ENCODE measurements around the gene NOPCHAP1. TPM values are rescaled to one million over a fixed set of nuclear protein-coding genes. Genes with fewer than 3 reads are reported as not detected.

NOPCHAP1 gene
- total and polyA plus RNA-seq, 2 donors (not counting 1 experiment from before 2014, with no cell fraction given): 3.2 to 21.2 TPM

DNA sequence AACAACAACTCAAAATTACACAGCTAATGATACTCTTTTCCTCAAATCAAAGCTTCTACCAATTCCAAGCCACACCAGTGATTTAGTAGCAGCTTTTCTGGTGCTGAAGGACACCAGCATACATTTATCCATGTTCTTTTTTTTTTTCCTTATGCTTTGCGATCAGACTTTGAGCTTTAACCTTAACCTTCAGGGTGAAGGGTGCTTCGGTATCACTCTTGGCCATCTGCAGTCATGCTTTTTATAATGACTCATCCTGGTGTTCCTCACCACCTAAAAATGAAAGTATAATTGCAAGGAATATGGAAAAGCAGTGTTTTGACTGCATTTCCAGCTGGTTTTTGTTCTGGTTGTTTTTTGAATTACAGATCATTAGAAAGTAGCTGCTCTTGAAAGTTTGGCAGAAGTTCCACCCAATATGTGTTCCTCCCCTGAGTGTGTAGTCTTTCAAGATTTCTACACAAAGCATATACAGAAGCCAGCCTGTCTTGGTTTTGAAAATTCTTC is 26.7 kb upstream of the NOPCHAP1 start:
- POLR2A ChIA-PET: interaction anchor here (0.6 to 2.2 kb wide), 3 partner anchors 16 to 526 kb away, joined by 3 to 7 read pairs (median 6); no protein-coding TSS in a partner anchor
- Mint-ChIP-seq H3K4me1 (peaks cover 23% of the 10 kb centered on the region), H3K27ac (no peak overlapping the region), H3K9me3 (ENCODE audit: insufficient read depth) (no peaks in the 10 kb centered on the region), H3K27me3 (peaks cover 13% of the 10 kb centered on the region), H3K4me3 (peak overlapping the region; percentile 95)
- no peak overlapping the region for H3K9ac ChIP-seq (ENCODE audit: low read length)
- peaks cover 0 to 2% (median 0%) of the 10 kb centered on the region in 4 experiments for H3K27me3 ChIP-seq (replicated peaks in 1 of 4; ENCODE audit: control extremely low read depth in 1 of 4, control insufficient read depth in 3 of 4, insufficient read depth in 4 of 4, low read length in 3 of 4)
- DNase-seq (no peak), ATAC-seq (ENCODE audit: low read depth) (no peak)
- no peak overlapping the region for H3K27ac ChIP-seq (ENCODE audit: low read length in 2 of 2)
- H3K79me2 ChIP-seq (ENCODE audit: control insufficient read depth, insufficient read depth, low read length): no peaks in the 10 kb centered on the region
- no peak for TF ChIP-seq CTCF (IDR thresholded peaks at IDR 0.05)
- no peak for TF ChIP-seq EZH2 (IDR thresholded peaks at IDR 0.05; ENCODE audit: borderline replicate concordance, insufficient read depth, low read depth, low read length, poor library complexity, severe bottlenecking)
- no peak overlapping the region for H2AFZ ChIP-seq (ENCODE audit: insufficient read depth, low read depth, low read length, poor library complexity, severe bottlenecking)
- H4K20me1 ChIP-seq (ENCODE audit: control insufficient read depth, insufficient read depth, low read length, poor library complexity, severe bottlenecking): no peaks in the 10 kb centered on the region
- peaks cover 13 to 16% of the 10 kb centered on the region in 2 donors for H3K4me1 ChIP-seq (ENCODE audit: control insufficient read depth in 2 of 2, insufficient read depth in 2 of 2, low read length in 2 of 2)
- no peaks in the 10 kb centered on the region for H3K9me3 ChIP-seq (ENCODE audit: control extremely low read depth in 1 of 3, control insufficient read depth in 2 of 3, insufficient read depth in 1 of 3, low read length in 2 of 3)
- 90% methylated on average over 2 of the region's 2 CpGs for WGBS (ENCODE audit: insufficient coverage)
- H3K36me3 ChIP-seq (replicated peaks in 1 of 2; ENCODE audit: control extremely low read depth in 1 of 2, control insufficient read depth in 1 of 2, extremely low read depth in 1 of 2, insufficient read depth in 2 of 2, low read length in 1 of 2): no peaks in the 10 kb centered on the region
- no peak overlapping the region for H3K4me3 ChIP-seq (ENCODE audit: control extremely low read depth in 1 of 5, extremely low read depth in 1 of 5, insufficient read depth in 1 of 5, low read depth in 2 of 5, low read length in 4 of 5)
- CTCF ChIA-PET: interaction anchor here (0.6 to 3.4 kb wide), 13 partner anchors 8 to 592 kb away, joined by 3 to 20 read pairs (median 5); no protein-coding TSS in a partner anchor
- H3K4me2 ChIP-seq (replicated peaks; ENCODE audit: low read depth, low read length, poor library complexity, severe bottlenecking): peak overlapping the region; percentile 81
- intact Hi-C loops (cut with micrococcal nuclease): loop anchor here (5.0 to 10.0 kb wide), 6 partner anchors 148 to 745 kb away; partner anchors contain the start of genes CHST11, TXNRD1 and WASHC4

DNA sequence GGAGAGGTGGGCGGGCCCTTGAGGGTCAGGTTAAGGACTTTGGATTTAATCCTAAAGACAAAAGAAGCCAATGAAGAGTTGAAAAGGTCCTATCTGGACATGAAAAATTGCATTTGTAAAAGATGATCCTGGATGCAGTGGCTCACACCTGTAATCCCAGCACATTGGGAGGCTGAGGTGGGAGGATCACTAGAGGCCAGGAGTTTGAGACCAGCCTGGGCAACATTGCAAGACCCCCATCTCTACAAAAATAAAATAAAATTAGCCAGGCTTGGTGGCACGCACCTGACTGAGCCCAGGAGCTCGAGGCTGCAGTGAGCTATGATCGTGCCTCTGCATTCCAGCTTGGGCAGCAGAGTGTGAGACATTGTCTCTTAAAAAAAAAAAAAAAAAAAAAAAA is 25.7 kb upstream of the NOPCHAP1 start:
- CTCF ChIA-PET: interaction anchor here (2.1 to 3.4 kb wide), 2 partner anchors 90 to 92 kb away, joined by 6 to 20 read pairs; no protein-coding TSS in a partner anchor
- intact Hi-C loops (cut with micrococcal nuclease): no loop called here
- no peak overlapping the region for H3K4me3 Mint-ChIP-seq
- Histone ChIP-seq H3K27me3 (replicated peaks in 1 of 4; ENCODE audit: control extremely low read depth in 1 of 4, control insufficient read depth in 3 of 4, insufficient read depth in 4 of 4, low read length in 3 of 4) (peaks cover 0 to 2% (median 0%) of the 10 kb centered on the region in 4 experiments), H3K9me3 (ENCODE audit: control extremely low read depth in 1 of 3, control insufficient read depth in 2 of 3, insufficient read depth in 1 of 3, low read length in 2 of 3) (no peaks in the 10 kb centered on the region), H3K79me2 (ENCODE audit: control insufficient read depth, insufficient read depth, low read length) (no peaks in the 10 kb centered on the region), H3K27ac (ENCODE audit: low read length in 2 of 2) (no peak overlapping the region), H4K20me1 (ENCODE audit: control insufficient read depth, insufficient read depth, low read length, poor library complexity, severe bottlenecking) (no peaks in the 10 kb centered on the region), H3K9ac (ENCODE audit: low read length) (no peak overlapping the region), H3K4me1 (ENCODE audit: control insufficient read depth in 2 of 2, insufficient read depth in 2 of 2, low read length in 2 of 2) (peaks cover 13 to 16% of the 10 kb centered on the region in 2 donors), H3K36me3 (replicated peaks in 1 of 2; ENCODE audit: control extremely low read depth in 1 of 2, control insufficient read depth in 1 of 2, extremely low read depth in 1 of 2, insufficient read depth in 2 of 2, low read length in 1 of 2) (no peaks in the 10 kb centered on the region), H2AFZ (ENCODE audit: insufficient read depth, low read depth, low read length, poor library complexity, severe bottlenecking) (no peak overlapping the region), H3K4me2 (replicated peaks; ENCODE audit: low read depth, low read length, poor library complexity, severe bottlenecking) (no peak overlapping the region), H3K4me3 (ENCODE audit: control extremely low read depth in 1 of 5, extremely low read depth in 1 of 5, insufficient read depth in 1 of 5, low read depth in 2 of 5, low read length in 4 of 5) (no peak overlapping the region)
- TF ChIP-seq EZH2 (IDR thresholded peaks at IDR 0.05; ENCODE audit: borderline replicate concordance, insufficient read depth, low read depth, low read length, poor library complexity, severe bottlenecking) (no peak), CTCF (IDR thresholded peaks at IDR 0.05) (no peak)
- no peak for DNase-seq
- ATAC-seq (ENCODE audit: low read depth): no peak
- H3K27me3 Mint-ChIP-seq: peaks cover 13% of the 10 kb centered on the region
- 100% methylated on average over 4 of the region's 4 CpGs for WGBS (ENCODE audit: insufficient coverage)
- peaks cover 23% of the 10 kb centered on the region for H3K4me1 Mint-ChIP-seq
- POLR2A ChIA-PET: no interaction called here
- H3K27ac Mint-ChIP-seq: no peak overlapping the region
- H3K9me3 Mint-ChIP-seq (ENCODE audit: insufficient read depth): no peaks in the 10 kb centered on the region

Data from B cell (primary cell).